ENCODE data around the gene ASCL2.

The ASCL2 gene

DNA sequence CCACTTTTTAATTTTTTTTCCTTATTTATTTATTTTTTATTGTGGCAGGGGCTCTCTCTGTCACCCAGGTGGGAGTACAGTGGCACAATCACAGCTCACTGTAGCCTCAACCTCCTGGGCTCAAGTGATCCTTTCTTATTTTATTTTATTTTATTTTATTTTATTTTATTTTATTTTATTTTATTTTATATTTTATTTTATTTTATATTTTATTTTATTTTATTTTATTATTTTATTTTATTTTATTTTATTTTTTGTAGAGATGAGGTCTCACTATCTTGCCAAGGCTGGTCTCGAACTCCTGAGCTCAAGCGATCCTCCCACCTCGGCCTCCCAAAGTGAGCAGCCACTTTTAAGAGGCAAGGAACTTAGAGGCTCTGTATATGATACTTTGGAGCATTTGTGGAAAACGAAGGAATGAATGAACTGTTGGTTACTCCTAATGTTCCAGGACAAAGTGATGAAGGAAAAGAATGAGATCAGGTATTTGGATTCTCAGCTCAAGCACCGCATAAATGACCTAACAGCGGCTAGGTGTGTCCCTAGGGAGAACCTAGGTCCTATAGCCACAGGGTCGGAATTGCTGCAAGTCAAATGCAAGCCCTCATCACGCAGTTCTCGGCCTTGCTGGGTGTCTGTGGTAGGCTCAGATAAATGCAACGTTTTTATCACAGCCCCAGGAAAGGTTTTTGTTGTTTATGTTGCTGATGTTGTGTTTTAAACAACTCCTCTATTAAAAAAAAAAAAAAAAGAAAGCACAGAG lies 36.5 kb downstream of the ASCL2 start:
- no peak for DNase-seq (ENCODE audit: low spot score)
- Histone ChIP-seq H3K36me3 (ENCODE audit: low read depth) (no peaks in the 10 kb centered on the region), H3K27ac (ENCODE audit: poor library complexity, severe bottlenecking) (no peak overlapping the region), H3K9me3 (ENCODE audit: severe bottlenecking) (peaks cover 14% of the 10 kb centered on the region), H3K4me3 (ENCODE audit: severe bottlenecking) (no peak overlapping the region), H3K4me1 (ENCODE audit: insufficient read depth, poor library complexity, severe bottlenecking) (no peaks in the 10 kb centered on the region), H3K27me3 (ENCODE audit: insufficient read depth, poor library complexity, severe bottlenecking) (no peaks in the 10 kb centered on the region)
- TF ChIP-seq, protein P1, sequence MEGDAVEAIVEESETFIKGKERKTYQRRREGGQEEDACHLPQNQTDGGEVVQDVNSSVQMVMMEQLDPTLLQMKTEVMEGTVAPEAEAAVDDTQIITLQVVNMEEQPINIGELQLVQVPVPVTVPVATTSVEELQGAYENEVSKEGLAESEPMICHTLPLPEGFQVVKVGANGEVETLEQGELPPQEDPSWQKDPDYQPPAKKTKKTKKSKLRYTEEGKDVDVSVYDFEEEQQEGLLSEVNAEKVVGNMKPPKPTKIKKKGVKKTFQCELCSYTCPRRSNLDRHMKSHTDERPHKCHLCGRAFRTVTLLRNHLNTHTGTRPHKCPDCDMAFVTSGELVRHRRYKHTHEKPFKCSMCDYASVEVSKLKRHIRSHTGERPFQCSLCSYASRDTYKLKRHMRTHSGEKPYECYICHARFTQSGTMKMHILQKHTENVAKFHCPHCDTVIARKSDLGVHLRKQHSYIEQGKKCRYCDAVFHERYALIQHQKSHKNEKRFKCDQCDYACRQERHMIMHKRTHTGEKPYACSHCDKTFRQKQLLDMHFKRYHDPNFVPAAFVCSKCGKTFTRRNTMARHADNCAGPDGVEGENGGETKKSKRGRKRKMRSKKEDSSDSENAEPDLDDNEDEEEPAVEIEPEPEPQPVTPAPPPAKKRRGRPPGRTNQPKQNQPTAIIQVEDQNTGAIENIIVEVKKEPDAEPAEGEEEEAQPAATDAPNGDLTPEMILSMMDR (IDR thresholded peaks at IDR 0.05; ENCODE audit: poor library complexity, severe bottlenecking): no peak
- no peak for ATAC-seq (ENCODE audit: low read depth)

- ATAC-seq (ENCODE audit: low read depth) (no peak), DNase-seq (ENCODE audit: low spot score) (no peak)
- Histone ChIP-seq H3K4me1 (ENCODE audit: insufficient read depth, poor library complexity, severe bottlenecking) (no peaks in the 10 kb centered on the region), H3K27ac (ENCODE audit: poor library complexity, severe bottlenecking) (no peak overlapping the region), H3K4me3 (ENCODE audit: severe bottlenecking) (no peak overlapping the region), H3K36me3 (ENCODE audit: low read depth) (no peaks in the 10 kb centered on the region), H3K9me3 (ENCODE audit: severe bottlenecking) (peaks cover 14% of the 10 kb centered on the region), H3K27me3 (ENCODE audit: insufficient read depth, poor library complexity, severe bottlenecking) (no peaks in the 10 kb centered on the region)
- TF ChIP-seq, protein P1 (IDR thresholded peaks at IDR 0.05; ENCODE audit: poor library complexity, severe bottlenecking): no peak
These were observed 40.6 kb downstream of the ASCL2 start for GRCh38 chr11:2229713-2230297.

- no peak for ATAC-seq (ENCODE audit: low read depth)
- H3K27ac ChIP-seq (ENCODE audit: poor library complexity, severe bottlenecking): no peak overlapping the region
These were observed 46.1 kb downstream of the ASCL2 start for GRCh38 chr11:2224254-2224653.

GRCh38 chr11:2223153-2223794 lies 47.1 kb downstream of the ASCL2 start:
- Histone ChIP-seq H3K27ac (ENCODE audit: poor library complexity, severe bottlenecking) (no peak overlapping the region), H3K4me3 (ENCODE audit: severe bottlenecking) (no peak overlapping the region), H3K27me3 (ENCODE audit: insufficient read depth, poor library complexity, severe bottlenecking) (peaks cover 5% of the 10 kb centered on the region), H3K4me1 (ENCODE audit: insufficient read depth, poor library complexity, severe bottlenecking) (no peaks in the 10 kb centered on the region), H3K36me3 (ENCODE audit: low read depth) (no peaks in the 10 kb centered on the region), H3K9me3 (ENCODE audit: severe bottlenecking) (no peaks in the 10 kb centered on the region)
- TF ChIP-seq, protein P1 (IDR thresholded peaks at IDR 0.05; ENCODE audit: poor library complexity, severe bottlenecking): no peak
- DNase-seq (ENCODE audit: low spot score) (no peak), ATAC-seq (ENCODE audit: low read depth) (no peak)

More at GRCh38 chr11:2224254-2224653, 46.1 kb downstream of the ASCL2 start:
- H3K36me3 ChIP-seq (ENCODE audit: low read depth): no peaks in the 10 kb centered on the region
- peaks cover 5% of the 10 kb centered on the region for H3K27me3 ChIP-seq (ENCODE audit: insufficient read depth, poor library complexity, severe bottlenecking)
- H3K4me1 ChIP-seq (ENCODE audit: insufficient read depth, poor library complexity, severe bottlenecking): no peaks in the 10 kb centered on the region
- DNase-seq (ENCODE audit: low spot score): no peak
- peaks cover 3% of the 10 kb centered on the region for H3K9me3 ChIP-seq (ENCODE audit: severe bottlenecking)
- TF ChIP-seq, protein P1 (IDR thresholded peaks at IDR 0.05; ENCODE audit: poor library complexity, severe bottlenecking): no peak
- H3K4me3 ChIP-seq (ENCODE audit: severe bottlenecking): no peak overlapping the region

Measured in RWPE2 (cell line).